WTC11 (cell line): Measurements from ENCODE around the gene ASMT. TPM values are rescaled to one million over a fixed set of nuclear protein-coding genes. Genes with fewer than 3 reads are reported as not detected.

ENCODE experiments used
- ATAC-seq: fragments of 200-7000 bp; cut with Tn5 transposase; 2 replicates; pipeline ENCODE4 v1.10.0; 2021; ENCODE audit warnings: mild to moderate bottlenecking, moderate library complexity
- CTCF ChIA-PET: fragments of 300-600 bp; sonication (Branson Sonifier 250); formaldehyde crosslinking; loops from one replicate; lab custom pipeline; 2021; ENCODE audit warnings: antibody characterized with exemption; lab: Charles Lee
- POLR2A ChIA-PET: fragments of 350-600 bp; sonication (Branson Sonifier 250); formaldehyde crosslinking; loops from one replicate; lab custom pipeline; 2021; ENCODE audit warnings: antibody characterized with exemption; lab: Charles Lee
- DNase-seq: peaks from one replicate; pipeline ENCODE4 v3.0.0; 2021; ENCODE audit warnings: low spot score
- H3K27ac Mint-ChIP-seq: 2 replicates; pipeline ENCODE4 v1.8.0; 2021; ENCODE audit warnings: mixed read lengths
- H3K27me3 Mint-ChIP-seq: 2 replicates; pipeline ENCODE4 v1.8.0; 2021; ENCODE audit warnings: low read depth, mild to moderate bottlenecking, moderate library complexity, mixed read lengths
- H3K36me3 Mint-ChIP-seq: 2 replicates; pipeline ENCODE4 v1.8.0; 2021; ENCODE audit warnings: mixed read lengths
- H3K4me1 Mint-ChIP-seq: 2 replicates; pipeline ENCODE4 v1.8.0; 2022; ENCODE audit warnings: mixed read lengths
- H3K4me3 Mint-ChIP-seq: 2 replicates; pipeline ENCODE4 v1.8.0; 2021; ENCODE audit warnings: mild to moderate bottlenecking, moderate library complexity, mixed read lengths
- H3K9me3 Mint-ChIP-seq: 2 replicates; pipeline ENCODE4 v1.8.0; 2021; ENCODE audit warnings: mixed read lengths
- ATF3 ChIP-seq: sonication (generic); formaldehyde crosslinking; conservative IDR thresholded peaks from 2 replicates; pipeline ENCODE4 v1.8.1; 2022; ENCODE audit warnings: mild to moderate bottlenecking, missing genetic modification reagents
- CREM ChIP-seq: sonication (generic); formaldehyde crosslinking; IDR thresholded peaks from 2 replicates; pipeline ENCODE4 v1.8.1; 2022; ENCODE audit warnings: mild to moderate bottlenecking, missing genetic modification reagents, moderate library complexity
- E2F4 ChIP-seq: sonication (generic); formaldehyde crosslinking; IDR thresholded peaks from 2 replicates; pipeline ENCODE4 v1.8.1; 2022; ENCODE audit warnings: low read depth, mild to moderate bottlenecking, moderate library complexity, missing genetic modification reagents, borderline replicate concordance
- E2F5 ChIP-seq: sonication (generic); formaldehyde crosslinking; IDR thresholded peaks from 2 replicates; pipeline ENCODE4 v1.8.1; 2022; ENCODE audit warnings: mild to moderate bottlenecking, moderate library complexity, missing genetic modification reagents
- ELF4 ChIP-seq: sonication (generic); formaldehyde crosslinking; IDR thresholded peaks from 2 replicates; pipeline ENCODE4 v1.8.1; 2022; ENCODE audit warnings: low read depth, mild to moderate bottlenecking, moderate library complexity, missing genetic modification reagents
- ERG ChIP-seq: fragments of 250-450 bp; sonication (Bioruptor Pico); IDR thresholded peaks from 2 replicates; pipeline ENCODE4 v1.8.0; 2021; ENCODE audit warnings: mild to moderate bottlenecking
- FOXK1 ChIP-seq: sonication (generic); formaldehyde crosslinking; IDR thresholded peaks from 2 replicates; pipeline ENCODE4 v1.8.0; 2022; ENCODE audit warnings: mild to moderate bottlenecking, moderate library complexity, missing genetic modification reagents
- IRF2 ChIP-seq: sonication (generic); formaldehyde crosslinking; IDR thresholded peaks from 2 replicates; pipeline ENCODE4 v1.8.0; 2022; ENCODE audit warnings: low read depth, missing genetic modification reagents, borderline replicate concordance
- KAT7 ChIP-seq: sonication (generic); formaldehyde crosslinking; IDR thresholded peaks from 2 replicates; pipeline ENCODE4 v1.8.1; 2023; ENCODE audit warnings: missing genetic modification reagents, mild to moderate bottlenecking, borderline replicate concordance
- MAX ChIP-seq: sonication (generic); formaldehyde crosslinking; IDR thresholded peaks from 2 replicates; pipeline ENCODE4 v1.8.0; 2022; ENCODE audit warnings: mild to moderate bottlenecking, missing genetic modification reagents
- MLX ChIP-seq: sonication (generic); formaldehyde crosslinking; IDR thresholded peaks from 2 replicates; pipeline ENCODE4 v1.8.1; 2023; ENCODE audit warnings: mild to moderate bottlenecking, missing genetic modification reagents, moderate library complexity
- MXD4 ChIP-seq: fragments of 250-450 bp; sonication (Bioruptor Pico); IDR thresholded peaks from 2 replicates; pipeline ENCODE4 v1.8.0; 2021; ENCODE audit warnings: mild to moderate bottlenecking, moderate library complexity, borderline replicate concordance
- NR1H2 ChIP-seq: sonication (generic); formaldehyde crosslinking; IDR thresholded peaks from 2 replicates; pipeline ENCODE4 v1.9.0; 2021; ENCODE audit warnings: mild to moderate bottlenecking, moderate library complexity, missing genetic modification reagents
- PREB ChIP-seq: sonication (generic); formaldehyde crosslinking; IDR thresholded peaks from 2 replicates; pipeline ENCODE4 v1.8.1; 2022; ENCODE audit warnings: mild to moderate bottlenecking, missing genetic modification reagents, moderate library complexity, borderline replicate concordance
- SMAD3 ChIP-seq: sonication (generic); formaldehyde crosslinking; IDR thresholded peaks from 2 replicates; pipeline ENCODE4 v1.8.0; 2022; ENCODE audit warnings: missing genetic modification reagents, mild to moderate bottlenecking, borderline replicate concordance
- ZBTB21 ChIP-seq: sonication (generic); formaldehyde crosslinking; IDR thresholded peaks from 2 replicates; pipeline ENCODE4 v1.8.1; 2023; ENCODE audit warnings: mild to moderate bottlenecking, missing genetic modification reagents, borderline replicate concordance
- ZMAT4 ChIP-seq: fragments of 250-450 bp; sonication (Bioruptor Pico); IDR thresholded peaks from 2 replicates; pipeline ENCODE4 v1.9.0; 2021; ENCODE audit warnings: mild to moderate bottlenecking
- ZNF121 ChIP-seq: sonication (generic); formaldehyde crosslinking; IDR thresholded peaks from 2 replicates; pipeline ENCODE4 v1.8.0; 2023; ENCODE audit warnings: missing genetic modification reagents
- ZNF396 ChIP-seq: fragments of 250-450 bp; sonication (Bioruptor Pico); IDR thresholded peaks from 2 replicates; pipeline ENCODE4 v1.8.0; 2021; ENCODE audit warnings: mild to moderate bottlenecking, moderate library complexity, borderline replicate concordance
- ZNF416 ChIP-seq: fragments of 250-450 bp; sonication (Bioruptor Pico); IDR thresholded peaks from 2 replicates; pipeline ENCODE4 v1.9.0; 2021; ENCODE audit warnings: mild to moderate bottlenecking, inconsistent platforms
- ZNF423 ChIP-seq: fragments of 250-450 bp; sonication (Bioruptor Pico); IDR thresholded peaks from 2 replicates; pipeline ENCODE4 v2.1.2; 2022; ENCODE audit warnings: mild to moderate bottlenecking, moderate library complexity
- ZNF425 ChIP-seq: fragments of 250-450 bp; sonication (Bioruptor Pico); conservative IDR thresholded peaks from 2 replicates; pipeline ENCODE4 v1.9.0; 2021; ENCODE audit warnings: mild to moderate bottlenecking
- ZNF671 ChIP-seq: fragments of 250-450 bp; sonication (Bioruptor Pico); IDR thresholded peaks from 2 replicates; pipeline ENCODE4 v1.8.0; 2021; ENCODE audit warnings: mild to moderate bottlenecking
- total RNA-seq: library from RNA; stranded (reverse); gene quantifications from 3 replicates; pipeline ENCODE4 v1.2.3, GENCODE V29; 2021

ASMT gene
- total RNA-seq, 1 experiment from 2014 or later = 0.33 TPM

GRCh38 chrX:1657367-1658070 lies 42.7 kb downstream of the ASMT start:
- TF ChIP-seq ZBTB21 (CRISPR knock-in tag) (no peak), ZNF423 (CRISPR knock-in tag) (no peak), ZMAT4 (CRISPR knock-in tag) (no peak), IRF2 (CRISPR knock-in tag) (no peak), E2F5 (CRISPR knock-in tag) (no peak), ATF3 (CRISPR knock-in tag) (no peak), ZNF396 (CRISPR knock-in tag) (no peak), KAT7 (no peak), MLX (CRISPR knock-in tag) (no peak)
- DNase-seq (no peak), ATAC-seq (peak; percentile 3; the same call in 1 of the 2 replicates)
- Mint-ChIP-seq H3K9me3 (peaks cover 20% of the 10 kb centered on the region), H3K27ac (peak overlapping the region; percentile 92), H3K4me3 (no peak overlapping the region), H3K4me1 (peaks cover 25% of the 10 kb centered on the region), H3K27me3 (no peaks in the 10 kb centered on the region), H3K36me3 (peaks cover 3% of the 10 kb centered on the region; the same call in 1 of the 2 replicates)
- ChIA-PET CTCF (no interaction called here), POLR2A (no interaction called here)

GRCh38 chrX:1658071-1658491 lies 43.2 kb downstream of the ASMT start:
- DNase-seq = no peak
- Mint-ChIP-seq H3K27me3 (no peaks in the 10 kb centered on the region), H3K4me1 (peaks cover 24% of the 10 kb centered on the region), H3K36me3 (peaks cover 3% of the 10 kb centered on the region; the same call in 1 of the 2 replicates), H3K27ac (peak overlapping the region; percentile 92), H3K9me3 (peaks cover 19% of the 10 kb centered on the region), H3K4me3 (no peak overlapping the region)
- CTCF ChIA-PET = no interaction called here
- POLR2A ChIA-PET = no interaction called here
- ATAC-seq = no peak
- TF ChIP-seq ATF3 (CRISPR knock-in tag) = no peak
- no peak for TF ChIP-seq ZNF416 (CRISPR knock-in tag)
- no peak for TF ChIP-seq MAX (CRISPR knock-in tag)
- no peak for TF ChIP-seq NR1H2 (CRISPR knock-in tag)
- TF ChIP-seq ELF4 (CRISPR knock-in tag) = no peak
- TF ChIP-seq CREM (CRISPR knock-in tag) = no peak
- no peak for TF ChIP-seq SMAD3
- no peak for TF ChIP-seq MXD4 (CRISPR knock-in tag)
- TF ChIP-seq PREB (CRISPR knock-in tag) = no peak
- TF ChIP-seq ZNF425 (CRISPR knock-in tag) = no peak
- TF ChIP-seq FOXK1 (CRISPR knock-in tag) = no peak
- TF ChIP-seq E2F4 (CRISPR knock-in tag) = no peak
- no peak for TF ChIP-seq ERG (CRISPR knock-in tag)
- TF ChIP-seq ZNF423 (CRISPR knock-in tag) = no peak
- no peak for TF ChIP-seq ZNF121
- TF ChIP-seq ZNF671 (CRISPR knock-in tag) = no peak
